Activated naive CD4-positive, alpha-beta T cell treated with anti-CD3 and anti-CD28 coated beads, Interleukin-2, amount 50 U/mL, for 16 hours (primary cell): ENCODE data around the gene DLGAP1.
"Not testable (repeated sequence)": the region's sequence is repeated elsewhere in the genome, so short reads cannot be mapped to it uniquely, and the experiment has no call there.

Experiments used
- DNase-seq: peaks from one replicate; pipeline ENCODE4 v3.0.0-alpha.2; 2020

The DLGAP1 gene

GRCh38 chr18:4384932-4385331 is 70.2 kb downstream of the DLGAP1 start:
- no peak for DNase-seq

GRCh38 chr18:4374564-4374963 is 80.5 kb downstream of the DLGAP1 start:
- DNase-seq = no peak

- no peak for DNase-seq
These were observed 85.4 kb downstream of the DLGAP1 start for GRCh38 chr18:4369705-4370104.

- no peak for DNase-seq
These were observed 94.8 kb downstream of the DLGAP1 start for GRCh38 chr18:4360221-4360715.

GRCh38 chr18:4358618-4359017 is 96.5 kb downstream of the DLGAP1 start:
- no peak for DNase-seq

- DNase-seq = no peak
These were observed 97.5 kb downstream of the DLGAP1 start for GRCh38 chr18:4357579-4357978.

GRCh38 chr18:4356929-4357328 is 98.2 kb downstream of the DLGAP1 start:
- DNase-seq = no peak

GRCh38 chr18:4353853-4354418 is 101.2 kb downstream of the DLGAP1 start:
- DNase-seq = no peak

GRCh38 chr18:4352746-4353551 is 102.2 kb downstream of the DLGAP1 start:
- DNase-seq = no peak

GRCh38 chr18:4351005-4351404 is 104.1 kb downstream of the DLGAP1 start:
- DNase-seq = no peak

GRCh38 chr18:4335386-4335785 is 119.7 kb downstream of the DLGAP1 start:
- DNase-seq = no peak

GRCh38 chr18:4333043-4333442 is 122.1 kb downstream of the DLGAP1 start:
- no peak for DNase-seq

GRCh38 chr18:4319738-4320677 is 135.1 kb downstream of the DLGAP1 start:
- DNase-seq = no peak

GRCh38 chr18:4318311-4318710 is 136.8 kb downstream of the DLGAP1 start:
- no peak for DNase-seq

GRCh38 chr18:4311945-4312344 is 143.2 kb downstream of the DLGAP1 start:
- DNase-seq = not testable (repeated sequence)

GRCh38 chr18:4311136-4311535 is 144.0 kb downstream of the DLGAP1 start:
- no peak for DNase-seq

- no peak for DNase-seq
These were observed 145.9 kb downstream of the DLGAP1 start for GRCh38 chr18:4309227-4309626.

GRCh38 chr18:4308576-4308975 is 146.5 kb downstream of the DLGAP1 start:
- DNase-seq = no peak

GRCh38 chr18:4299395-4299794 is 155.7 kb downstream of the DLGAP1 start:
- no peak for DNase-seq

GRCh38 chr18:4293337-4293736 is 161.8 kb downstream of the DLGAP1 start:
- no peak for DNase-seq

GRCh38 chr18:4292696-4293095 is 162.4 kb downstream of the DLGAP1 start:
- DNase-seq = no peak

- not testable (repeated sequence) for DNase-seq
These were observed 167.8 kb downstream of the DLGAP1 start for GRCh38 chr18:4287340-4287739.

GRCh38 chr18:4286256-4286655 is 168.9 kb downstream of the DLGAP1 start:
- DNase-seq = no peak
